Measurements from ENCODE around the gene NMNAT2.

NMNAT2 gene

GRCh38 chr1:183273300-183273699 is 144.9 kb downstream of the NMNAT2 start:
- no peak overlapping the region for H3K23ac ChIP-seq (ENCODE audit: low read depth, low read length, poor library complexity)
- H3K4me1 ChIP-seq (ENCODE audit: control insufficient read depth in 2 of 2, insufficient read depth in 1 of 2, low read depth in 1 of 2, low read length in 2 of 2) = peaks cover 0 to 1% of the 10 kb centered on the region in 2 donors
- no peak overlapping the region for H2AK5ac ChIP-seq (ENCODE audit: low read depth, low read length)
- no peak overlapping the region for H4K91ac ChIP-seq (ENCODE audit: low read depth, low read length, poor library complexity)
- H3K9ac ChIP-seq (ENCODE audit: low read depth, low read length, poor library complexity) = no peak overlapping the region
- no peak overlapping the region for H2BK5ac ChIP-seq (ENCODE audit: low read length)
- H3K4me2 ChIP-seq (ENCODE audit: insufficient read depth, low read length, poor library complexity, severe bottlenecking) = no peak overlapping the region
- no peak overlapping the region for H2BK120ac ChIP-seq (ENCODE audit: low read depth, low read length)
- no peak overlapping the region for H3K4ac ChIP-seq (ENCODE audit: low read length)
- no CpG with 5 or more reads among the region's 5 CpGs for WGBS, 2 donors (ENCODE audit: extremely low coverage in 2 of 2, insufficient read length in 2 of 2, insufficient replicate concordance in 1 of 2)
- no peak overlapping the region for H3K14ac ChIP-seq (ENCODE audit: low read length)
- H3K27me3 ChIP-seq (ENCODE audit: control insufficient read depth in 3 of 3, insufficient read depth in 3 of 3, low read depth in 1 of 3, low read length in 3 of 3) = no peaks in the 10 kb centered on the region
- H3K9me3 ChIP-seq (replicated peaks in 1 of 2; ENCODE audit: control insufficient read depth in 2 of 2, insufficient read depth in 1 of 2, low read depth in 1 of 2, low read length in 2 of 2) = no peaks in the 10 kb centered on the region
- no peak overlapping the region for H3K4me3 ChIP-seq (ENCODE audit: low read length in 2 of 2)
- H4K8ac ChIP-seq (ENCODE audit: low read depth, low read length) = no peak overlapping the region
- no peak overlapping the region for H3K27ac ChIP-seq (replicated peaks; ENCODE audit: low read length)
- H3K36me3 ChIP-seq (replicated peaks in 1 of 2; ENCODE audit: control insufficient read depth in 2 of 2, insufficient read depth in 2 of 2, low read length in 2 of 2) = no peaks in the 10 kb centered on the region
- no peak overlapping the region for H2BK12ac ChIP-seq (ENCODE audit: low read length)
- no peak overlapping the region for H3K18ac ChIP-seq (ENCODE audit: low read length)
- no peak overlapping the region for H2AFZ ChIP-seq (ENCODE audit: low read length)
- no peaks in the 10 kb centered on the region for H3K79me1 ChIP-seq (ENCODE audit: low read depth, low read length)
- H2BK15ac ChIP-seq (ENCODE audit: low read length) = no peak overlapping the region
- DNase-seq (ENCODE audit: low spot score) = no peak

DNA sequence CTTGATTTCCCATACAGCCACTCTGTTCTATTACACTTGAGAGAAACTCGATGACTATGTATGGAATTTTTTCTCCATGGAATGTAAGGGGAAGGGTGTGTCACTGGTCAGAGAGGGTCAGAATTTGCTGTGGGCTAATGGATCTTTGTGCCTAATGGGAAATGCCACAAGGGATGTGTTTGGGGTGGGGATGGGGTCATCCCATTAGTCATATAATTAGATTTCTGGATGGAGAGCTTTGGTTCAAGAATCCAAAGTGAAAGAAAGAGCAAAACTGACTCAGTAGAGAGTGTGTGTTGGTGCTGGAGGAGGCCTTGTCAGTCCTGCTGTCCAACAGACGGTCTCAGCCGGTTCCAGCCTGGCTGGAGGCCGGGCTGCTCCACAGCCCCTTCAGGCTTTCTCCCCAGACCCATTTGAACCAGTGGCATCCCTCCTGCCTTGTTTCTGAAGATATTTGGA is 145.8 kb downstream of the NMNAT2 start:
- no peak overlapping the region for H2BK15ac ChIP-seq (ENCODE audit: low read length)
- H2BK120ac ChIP-seq (ENCODE audit: low read depth, low read length) = no peak overlapping the region
- DNase-seq (ENCODE audit: low spot score) = no peak
- no peaks in the 10 kb centered on the region for H3K36me3 ChIP-seq (replicated peaks in 1 of 2; ENCODE audit: control insufficient read depth in 2 of 2, insufficient read depth in 2 of 2, low read length in 2 of 2)
- no peak overlapping the region for H3K14ac ChIP-seq (ENCODE audit: low read length)
- no peaks in the 10 kb centered on the region for H3K9me3 ChIP-seq (replicated peaks in 1 of 2; ENCODE audit: control insufficient read depth in 2 of 2, insufficient read depth in 1 of 2, low read depth in 1 of 2, low read length in 2 of 2)
- peak overlapping the region; percentile 79 for H2AFZ ChIP-seq (ENCODE audit: low read length)
- H3K4me2 ChIP-seq (ENCODE audit: insufficient read depth, low read length, poor library complexity, severe bottlenecking) = no peak overlapping the region
- H2BK5ac ChIP-seq (ENCODE audit: low read length) = no peak overlapping the region
- H3K4me1 ChIP-seq (ENCODE audit: control insufficient read depth in 2 of 2, insufficient read depth in 1 of 2, low read depth in 1 of 2, low read length in 2 of 2) = peaks cover 0 to 1% of the 10 kb centered on the region in 2 donors
- WGBS, 2 donors (ENCODE audit: extremely low coverage in 2 of 2, insufficient read length in 2 of 2, insufficient replicate concordance in 1 of 2) = no CpG with 5 or more reads among the region's 4 CpGs
- H2BK12ac ChIP-seq (ENCODE audit: low read length) = no peak overlapping the region
- no peak overlapping the region for H3K18ac ChIP-seq (ENCODE audit: low read length)
- no peaks in the 10 kb centered on the region for H3K79me1 ChIP-seq (ENCODE audit: low read depth, low read length)
- H3K23ac ChIP-seq (ENCODE audit: low read depth, low read length, poor library complexity) = no peak overlapping the region
- no peak overlapping the region for H3K27ac ChIP-seq (replicated peaks; ENCODE audit: low read length)
- no peak overlapping the region for H3K4ac ChIP-seq (ENCODE audit: low read length)
- H3K27me3 ChIP-seq (ENCODE audit: control insufficient read depth in 3 of 3, insufficient read depth in 3 of 3, low read depth in 1 of 3, low read length in 3 of 3) = no peaks in the 10 kb centered on the region
- H3K4me3 ChIP-seq (ENCODE audit: low read length in 2 of 2) = no peak overlapping the region
- H2AK5ac ChIP-seq (ENCODE audit: low read depth, low read length) = no peak overlapping the region
- no peak overlapping the region for H4K8ac ChIP-seq (ENCODE audit: low read depth, low read length)
- no peak overlapping the region for H3K9ac ChIP-seq (ENCODE audit: low read depth, low read length, poor library complexity)
- no peak overlapping the region for H4K91ac ChIP-seq (ENCODE audit: low read depth, low read length, poor library complexity)

DNA sequence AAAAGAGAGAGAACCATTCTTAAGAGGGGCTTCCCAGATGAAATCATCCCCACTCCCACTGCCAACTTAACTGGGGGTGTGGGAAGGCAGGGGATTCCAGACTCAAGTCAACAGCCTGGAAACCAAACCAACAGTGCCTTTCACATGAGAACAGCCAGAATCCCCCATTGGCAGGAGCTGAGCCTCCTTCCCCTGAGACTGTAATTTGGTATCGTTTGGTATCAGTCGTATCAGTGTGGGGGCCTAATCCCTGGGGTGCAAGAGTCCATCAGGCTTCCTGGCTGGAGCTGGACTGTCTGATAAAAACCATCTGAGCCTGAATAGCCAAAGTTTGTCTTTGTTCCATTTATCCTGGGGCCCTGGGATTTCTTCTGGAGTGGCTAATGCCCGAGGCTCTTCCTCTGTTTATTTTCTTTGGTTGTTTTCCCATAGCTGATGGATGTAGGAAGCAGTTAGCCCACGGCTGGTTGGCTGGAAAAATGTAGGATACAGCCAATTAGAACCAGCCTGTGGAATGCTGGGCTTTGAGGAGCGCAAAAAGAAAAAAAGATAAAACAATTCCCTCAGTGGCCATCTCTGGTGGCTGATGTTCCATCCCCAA is 147.5 kb downstream of the NMNAT2 start:
- H3K9ac ChIP-seq (ENCODE audit: low read depth, low read length, poor library complexity) = no peak overlapping the region
- WGBS, 2 donors (ENCODE audit: extremely low coverage in 2 of 2, insufficient read length in 2 of 2, insufficient replicate concordance in 1 of 2) = no CpG with 5 or more reads among the region's 5 CpGs
- no peak overlapping the region for H3K14ac ChIP-seq (ENCODE audit: low read length)
- no peak overlapping the region for H3K18ac ChIP-seq (ENCODE audit: low read length)
- peaks cover 0 to 1% of the 10 kb centered on the region in 2 donors for H3K4me1 ChIP-seq (ENCODE audit: control insufficient read depth in 2 of 2, insufficient read depth in 1 of 2, low read depth in 1 of 2, low read length in 2 of 2)
- no peak overlapping the region for H3K4me2 ChIP-seq (ENCODE audit: insufficient read depth, low read length, poor library complexity, severe bottlenecking)
- no peak overlapping the region for H2AFZ ChIP-seq (ENCODE audit: low read length)
- DNase-seq (ENCODE audit: low spot score) = no peak
- no peaks in the 10 kb centered on the region for H3K9me3 ChIP-seq (replicated peaks in 1 of 2; ENCODE audit: control insufficient read depth in 2 of 2, insufficient read depth in 1 of 2, low read depth in 1 of 2, low read length in 2 of 2)
- H3K4ac ChIP-seq (ENCODE audit: low read length) = no peak overlapping the region
- H3K79me1 ChIP-seq (ENCODE audit: low read depth, low read length) = no peaks in the 10 kb centered on the region
- no peak overlapping the region for H2BK12ac ChIP-seq (ENCODE audit: low read length)
- no peak overlapping the region for H3K4me3 ChIP-seq (ENCODE audit: low read length in 2 of 2)
- H2BK15ac ChIP-seq (ENCODE audit: low read length) = no peak overlapping the region
- no peak overlapping the region for H4K91ac ChIP-seq (ENCODE audit: low read depth, low read length, poor library complexity)
- no peaks in the 10 kb centered on the region for H3K36me3 ChIP-seq (replicated peaks in 1 of 2; ENCODE audit: control insufficient read depth in 2 of 2, insufficient read depth in 2 of 2, low read length in 2 of 2)
- H2BK5ac ChIP-seq (ENCODE audit: low read length) = no peak overlapping the region
- no peak overlapping the region for H4K8ac ChIP-seq (ENCODE audit: low read depth, low read length)
- no peak overlapping the region for H2AK5ac ChIP-seq (ENCODE audit: low read depth, low read length)
- H3K27ac ChIP-seq (replicated peaks; ENCODE audit: low read length) = no peak overlapping the region
- no peak overlapping the region for H3K23ac ChIP-seq (ENCODE audit: low read depth, low read length, poor library complexity)
- H3K27me3 ChIP-seq (ENCODE audit: control insufficient read depth in 3 of 3, insufficient read depth in 3 of 3, low read depth in 1 of 3, low read length in 3 of 3) = no peaks in the 10 kb centered on the region
- no peak overlapping the region for H2BK120ac ChIP-seq (ENCODE audit: low read depth, low read length)

DNA sequence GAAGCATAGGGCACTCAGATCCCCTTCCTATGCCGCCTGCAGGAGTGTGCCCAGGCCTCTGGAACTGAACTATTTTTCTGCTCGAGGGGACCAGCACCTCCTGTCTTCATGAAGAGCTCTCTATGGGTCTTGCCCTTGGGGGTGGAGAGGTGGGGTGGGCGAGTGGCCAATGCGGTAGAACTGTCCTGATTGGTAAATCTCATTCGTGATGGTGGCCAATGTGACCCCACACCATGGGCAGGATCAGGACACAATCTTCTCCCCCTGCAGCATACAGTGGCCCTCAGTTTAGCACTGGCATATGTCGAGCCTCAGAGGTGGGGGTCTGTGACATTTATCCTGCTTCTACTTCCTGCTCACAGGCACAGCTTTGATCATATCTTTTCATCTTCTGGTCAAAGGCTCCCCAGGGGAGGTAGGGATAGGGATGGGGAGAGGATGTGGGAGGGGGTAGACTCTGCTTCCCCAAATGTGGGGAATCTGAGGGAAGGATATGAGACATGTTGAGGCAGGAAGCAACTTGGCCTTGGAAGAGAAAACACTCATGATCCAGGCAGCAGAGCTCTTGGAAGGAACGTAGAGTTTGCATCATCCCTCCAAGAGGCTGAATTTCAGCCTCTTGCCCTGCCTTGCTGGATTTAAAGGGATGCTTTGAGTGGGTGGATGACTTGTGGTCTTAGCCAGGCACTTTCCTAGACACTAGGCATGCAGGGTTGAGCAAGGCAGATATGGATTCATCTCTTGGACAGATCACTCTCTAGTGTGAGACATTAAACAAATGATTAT is 150.3 kb downstream of the NMNAT2 start:
- no peak for DNase-seq (ENCODE audit: low spot score)
- Histone ChIP-seq H2AFZ (ENCODE audit: low read length) (peak overlapping the region; percentile 45), H3K36me3 (replicated peaks in 1 of 2; ENCODE audit: control insufficient read depth in 2 of 2, insufficient read depth in 2 of 2, low read length in 2 of 2) (no peaks in the 10 kb centered on the region), H4K8ac (ENCODE audit: low read depth, low read length) (no peak overlapping the region), H4K91ac (ENCODE audit: low read depth, low read length, poor library complexity) (no peak overlapping the region), H3K79me1 (ENCODE audit: low read depth, low read length) (no peaks in the 10 kb centered on the region), H3K27me3 (ENCODE audit: control insufficient read depth in 3 of 3, insufficient read depth in 3 of 3, low read depth in 1 of 3, low read length in 3 of 3) (peaks cover 0 to 3% (median 0%) of the 10 kb centered on the region in 3 experiments), H3K9me3 (replicated peaks in 1 of 2; ENCODE audit: control insufficient read depth in 2 of 2, insufficient read depth in 1 of 2, low read depth in 1 of 2, low read length in 2 of 2) (no peaks in the 10 kb centered on the region), H3K4me1 (ENCODE audit: control insufficient read depth in 2 of 2, insufficient read depth in 1 of 2, low read depth in 1 of 2, low read length in 2 of 2) (peaks cover 0 to 1% of the 10 kb centered on the region in 2 donors), H3K4me3 (ENCODE audit: low read length in 2 of 2) (no peak overlapping the region), H2BK120ac (ENCODE audit: low read depth, low read length) (peak overlapping the region; percentile 23), H2BK12ac (ENCODE audit: low read length) (no peak overlapping the region), H3K18ac (ENCODE audit: low read length) (no peak overlapping the region), H3K4me2 (ENCODE audit: insufficient read depth, low read length, poor library complexity, severe bottlenecking) (no peak overlapping the region), H3K14ac (ENCODE audit: low read length) (no peak overlapping the region), H2AK5ac (ENCODE audit: low read depth, low read length) (peak overlapping the region; percentile 48), H3K9ac (ENCODE audit: low read depth, low read length, poor library complexity) (no peak overlapping the region), H2BK15ac (ENCODE audit: low read length) (peak overlapping the region; percentile 53), H2BK5ac (ENCODE audit: low read length) (no peak overlapping the region), H3K27ac (replicated peaks; ENCODE audit: low read length) (no peak overlapping the region), H3K23ac (ENCODE audit: low read depth, low read length, poor library complexity) (peak overlapping the region; percentile 40), H3K4ac (ENCODE audit: low read length) (no peak overlapping the region)
- no CpG with 5 or more reads among the region's 7 CpGs for WGBS, 2 donors (ENCODE audit: extremely low coverage in 2 of 2, insufficient read length in 2 of 2, insufficient replicate concordance in 1 of 2)
